GM12878 (cell line): ENCODE data around the gene ATP10A. TPM values are rescaled to one million over a fixed set of nuclear protein-coding genes. Genes with fewer than 3 reads are reported as not detected.
A peak's percentile ranks its signal among the peaks of the same experiment; 100 is the strongest.

Experiments used
- ATAC-seq: fragments of 200-7000 bp; cut with Tn5 transposase; 3 replicates; pipeline ENCODE4 v1.9.1; 2020; ENCODE audit warnings: mild to moderate bottlenecking, moderate library complexity
- BruUV-seq: library from RNA; stranded (reverse); fragments of 400-500 nt; replicated peaks from 2 replicates; lab custom pipeline; 2021; lab: Mats Ljungman, UMichigan
- CTCF ChIA-PET: fragments of 300-600 bp; sonication (Branson Sonifier 250); formaldehyde crosslinking; extraction: SDS; loops from one replicate; lab custom pipeline; 2021; ENCODE audit warnings: inconsistent platforms; lab: Yijun Ruan, JAX
- POLR2A ChIA-PET: fragments of 350-600 bp; formaldehyde crosslinking; extraction: SDS; loops from one replicate; lab custom pipeline; 2021; ENCODE audit warnings: inconsistent platforms; lab: Charles Lee
- RAD21 ChIA-PET: fragments of 300-600 bp; sonication (Branson Sonifier 250); formaldehyde crosslinking; loops from one replicate; lab custom pipeline; 2023; ENCODE audit warnings: antibody characterized with exemption; ENCODE audit not compliant: unreplicated experiment; lab: Charles Lee
- SMC1A ChIA-PET: fragments of 300-600 bp; sonication (Branson Sonifier 250); formaldehyde crosslinking; loops from one replicate; lab custom pipeline; 2023; ENCODE audit not compliant: unreplicated experiment, uncharacterized antibody; lab: Charles Lee
- DNase-seq: peaks from one replicate; pipeline ENCODE4 v3.0.0-alpha.2; 2011; ENCODE audit warnings: low read depth, low spot score
- FAIRE-seq: peaks from 3 replicates; lab custom pipeline; 2011; peaks lifted over from hg19 to GRCh38; lab: Jason Lieb, UNC
- H2AFZ ChIP-seq: 2 replicates; pipeline ENCODE4 v1.6.0; 2011; ENCODE audit warnings: low read depth, low read length, control low read depth; ENCODE audit not compliant: control insufficient read depth
- H3K27ac ChIP-seq: 2 replicates; pipeline ENCODE4 v1.5.1; 2011; ENCODE audit warnings: control low read depth; ENCODE audit not compliant: control insufficient read depth, insufficient read depth
- H3K27me3 ChIP-seq, 2 experiments: replicated peaks in 1 of 2; 2 replicates each; pipeline versions ENCODE4 v1.6.0 to v1.6.1; 2011; ENCODE audit warnings: low read length in 1 of 2; ENCODE audit not compliant: control insufficient read depth in 2 of 2, insufficient read depth in 2 of 2
- H3K36me3 ChIP-seq, 2 experiments: 2 replicates each; pipeline ENCODE4 v1.5.1; 2011; ENCODE audit warnings: low read length in 1 of 2; ENCODE audit not compliant: control insufficient read depth in 2 of 2, insufficient read depth in 2 of 2
- H3K4me1 ChIP-seq: 2 replicates; pipeline ENCODE4 v1.6.1; 2011; ENCODE audit warnings: mild to moderate bottlenecking, low read length, moderate library complexity, mixed read lengths; ENCODE audit not compliant: control insufficient read depth, insufficient read depth
- H3K4me2 ChIP-seq: 2 replicates; pipeline ENCODE4 v1.6.0; 2011; ENCODE audit warnings: control low read depth; ENCODE audit not compliant: control insufficient read depth, insufficient read depth
- H3K4me3 ChIP-seq: fragments of 200-600 bp; sonication (generic); 2 replicates; pipeline ENCODE4 v1.5.1; 2016
- H3K79me2 ChIP-seq: 2 replicates; pipeline ENCODE4 v1.6.0; 2011; ENCODE audit warnings: low read length; ENCODE audit not compliant: control insufficient read depth, insufficient read depth
- H3K9ac ChIP-seq: 2 replicates; pipeline ENCODE4 v1.8.0; 2011; ENCODE audit warnings: low read length, control low read depth, mixed read lengths; ENCODE audit not compliant: control insufficient read depth, insufficient read depth
- H3K9me3 ChIP-seq: replicated peaks from 3 replicates; pipeline ENCODE4 v1.5.1; 2011; ENCODE audit warnings: mild to moderate bottlenecking, low read length; ENCODE audit not compliant: control insufficient read depth, insufficient read depth
- H4K20me1 ChIP-seq: 2 replicates; pipeline ENCODE4 v1.6.0; 2011; ENCODE audit not compliant: control insufficient read depth, insufficient read depth
- IKZF1 ChIP-seq: fragments of 450-650 bp; conservative IDR thresholded peaks from 2 replicates; pipeline ENCODE4 v1.6.1; 2017; ENCODE audit warnings: antibody characterized with exemption, mild to moderate bottlenecking
- POU2F2 ChIP-seq: IDR thresholded peaks from 3 replicates; pipeline ENCODE4 v1.6.1; 2011; ENCODE audit warnings: low read depth, mild to moderate bottlenecking, low read length, borderline replicate concordance
- SP1 ChIP-seq: IDR thresholded peaks from one replicate; pipeline ENCODE4 v1.6.1; 2011; ENCODE audit warnings: low read depth, low read length
- YY1 ChIP-seq: IDR thresholded peaks from 2 replicates; pipeline ENCODE4 v1.6.1; 2011; ENCODE audit warnings: low read depth, mild to moderate bottlenecking, low read length
- WGBS: methylation state at CpG from one replicate; pipeline ENCODE4 v1.1.6; 2016; ENCODE audit warnings: low lambda C conversion rate; ENCODE audit not compliant: insufficient replicate concordance, insufficient coverage; ENCODE audit errors: missing lambda C conversion rate; 5-methylcytosine and 5-hydroxymethylcytosine counted together
- in situ Hi-C: fragments of 300-500 bp; cut with MboI; formaldehyde crosslinking; loops from 9 replicates; pipeline ENCODE4 v1.14.3; 2018; ENCODE audit warnings: mixed read lengths
- intact Hi-C: fragments of 100-400 bp; cut with micrococcal nuclease; formaldehyde crosslinking; loops from one replicate; pipeline ENCODE4 v1.14.2; 2022; ENCODE audit not compliant: unreplicated experiment
- polyA plus RNA-seq, 11 experiments: library from polyadenylated mRNA; depleted of rRNA in 4 of 11; unstranded in 6 of 11; stranded (reverse) in 5 of 11; fragments of >200 nt; fragmentation: Nextera tagmentation in 4 of 11; fragmentation: Illumina TruSeq in 1 of 11; extraction: Ambion mirVana in 4 of 11; extraction: Trizol in 1 of 11; gene quantifications; 1 replicate in 1 of 11; 2 replicates in 10 of 11; pipeline versions ENCODE4 v1.2.1 to v1.2.3, GENCODE V29; 2011 to 2016; ENCODE audit warnings: inconsistent platforms in 2 of 11, missing spikeins in 2 of 11, low read depth in 1 of 11
- total RNA-seq, 4 experiments: library from RNA; depleted of rRNA in 3 of 4; stranded (reverse); fragments of >200 nt in 3 of 4; fragmentation: Illumina TruSeq in 1 of 4; extraction: Trizol in 1 of 4; gene quantifications; 2 replicates each; pipeline versions ENCODE4 v1.2.1 to v1.2.3, GENCODE V29; 2013 to 2021
- TF ChIP-seq, protein P1 (sequence below): fragments of 450-650 bp; formaldehyde crosslinking; IDR thresholded peaks from 2 replicates; pipeline ENCODE4 v1.5.0; 2022; ENCODE audit warnings: mild to moderate bottlenecking, missing genetic modification characterization

ATP10A gene
- total and polyA plus RNA-seq, 10 of the 15 experiments (the other 5 are each of a cell fraction or from before 2014, with no cell fraction given), result 0.04 to 1.5 (median 0.31) TPM; not detected in 2

DNA sequence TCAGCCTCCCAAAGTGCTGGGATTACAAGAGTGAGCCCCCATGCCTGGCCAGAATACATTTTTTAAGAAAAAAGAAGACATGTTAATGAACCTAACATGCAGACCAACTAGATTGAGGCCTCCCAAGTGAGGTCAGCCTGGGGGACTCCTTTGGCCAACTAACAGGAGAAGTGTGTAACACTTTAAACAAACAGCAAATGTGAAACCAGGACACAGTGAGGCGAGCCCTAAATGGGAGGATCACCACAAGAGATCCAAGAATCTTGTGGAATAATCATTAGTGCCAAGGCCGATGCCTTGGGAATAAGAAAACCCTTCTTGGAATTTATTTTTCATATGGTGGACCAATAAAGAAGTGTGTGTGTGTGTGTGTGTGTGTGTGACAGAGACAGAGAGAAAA is 73.9 kb downstream of the ATP10A start (continued):
- TF ChIP-seq, protein P1, sequence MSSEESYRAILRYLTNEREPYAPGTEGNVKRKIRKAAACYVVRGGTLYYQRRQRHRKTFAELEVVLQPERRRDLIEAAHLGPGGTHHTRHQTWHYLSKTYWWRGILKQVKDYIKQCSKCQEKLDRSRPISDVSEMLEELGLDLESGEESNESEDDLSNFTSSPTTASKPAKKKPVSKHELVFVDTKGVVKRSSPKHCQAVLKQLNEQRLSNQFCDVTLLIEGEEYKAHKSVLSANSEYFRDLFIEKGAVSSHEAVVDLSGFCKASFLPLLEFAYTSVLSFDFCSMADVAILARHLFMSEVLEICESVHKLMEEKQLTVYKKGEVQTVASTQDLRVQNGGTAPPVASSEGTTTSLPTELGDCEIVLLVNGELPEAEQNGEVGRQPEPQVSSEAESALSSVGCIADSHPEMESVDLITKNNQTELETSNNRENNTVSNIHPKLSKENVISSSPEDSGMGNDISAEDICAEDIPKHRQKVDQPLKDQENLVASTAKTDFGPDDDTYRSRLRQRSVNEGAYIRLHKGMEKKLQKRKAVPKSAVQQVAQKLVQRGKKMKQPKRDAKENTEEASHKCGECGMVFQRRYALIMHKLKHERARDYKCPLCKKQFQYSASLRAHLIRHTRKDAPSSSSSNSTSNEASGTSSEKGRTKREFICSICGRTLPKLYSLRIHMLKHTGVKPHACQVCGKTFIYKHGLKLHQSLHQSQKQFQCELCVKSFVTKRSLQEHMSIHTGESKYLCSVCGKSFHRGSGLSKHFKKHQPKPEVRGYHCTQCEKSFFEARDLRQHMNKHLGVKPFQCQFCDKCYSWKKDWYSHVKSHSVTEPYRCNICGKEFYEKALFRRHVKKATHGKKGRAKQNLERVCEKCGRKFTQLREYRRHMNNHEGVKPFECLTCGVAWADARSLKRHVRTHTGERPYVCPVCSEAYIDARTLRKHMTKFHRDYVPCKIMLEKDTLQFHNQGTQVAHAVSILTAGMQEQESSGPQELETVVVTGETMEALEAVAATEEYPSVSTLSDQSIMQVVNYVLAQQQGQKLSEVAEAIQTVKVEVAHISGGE (CRISPR knock-in tag), result no peak
- TF ChIP-seq YY1 (no peak), POU2F2 (no peak)
- TF ChIP-seq, all 136 proteins: peak for 0

- no peak for DNase-seq
- CTCF ChIA-PET, result no interaction called here
- H3K36me3 ChIP-seq, result no peaks in the 10 kb centered on the region
- intact Hi-C loops (no loop called here), in situ Hi-C loops (no loop called here)
- H3K4me2 ChIP-seq, result no peak overlapping the region
- H3K27ac ChIP-seq, result no peak overlapping the region
- RAD21 ChIA-PET, result no interaction called here
- POLR2A ChIA-PET, result no interaction called here
- H2AFZ ChIP-seq, result no peak overlapping the region
- 18% methylated on average over 13 of the region's 13 CpGs for WGBS
- H3K9ac ChIP-seq, result no peak overlapping the region
- FAIRE-seq, result no peak
- TF ChIP-seq IKZF1, result 0 out of 2 replicates have a peak, but pooled peaks have one; percentile 27
- TF ChIP-seq SP1, result no peak
- H3K4me1 ChIP-seq, result peaks cover 5% of the 10 kb centered on the region
- no peaks in the 10 kb centered on the region for H3K27me3 ChIP-seq
- H3K79me2 ChIP-seq, result no peaks in the 10 kb centered on the region
- no peaks in the 10 kb centered on the region; the same call in 2 of the 3 replicates for H3K9me3 ChIP-seq
- SMC1A ChIA-PET, result no interaction called here
- peak; percentile 86 for ATAC-seq
- H4K20me1 ChIP-seq, result no peaks in the 10 kb centered on the region
- no TSS peak for BruUV-seq
- no peak overlapping the region for H3K4me3 ChIP-seq
Observed at GRCh38 chr15:25787855-25788520, 75.1 kb downstream of the ATP10A start.
